Immature natural killer cell (primary cell): ENCODE measurements around the gene RFXANK. TPM values are rescaled to one million over a fixed set of nuclear protein-coding genes. Genes with fewer than 3 reads are reported as not detected.

Experiments used
- DNase-seq, 3 donors: peaks; one replicate each; pipeline ENCODE4 v3.0.0; 2022; ENCODE audit warnings: mixed read lengths in 1 of 3
- H3K27ac Mint-ChIP-seq, 6 donors: one replicate each; pipeline ENCODE4 v1.8.0; 2020; ENCODE audit warnings: mixed read lengths in 6 of 6, mild to moderate bottlenecking in 5 of 6, inconsistent platforms in 4 of 6, moderate library complexity in 3 of 6
- H3K27me3 Mint-ChIP-seq, 3 donors: one replicate each; pipeline ENCODE4 v1.8.0; 2020 to 2021; ENCODE audit warnings: low read depth in 3 of 3, mild to moderate bottlenecking in 3 of 3, mixed read lengths in 3 of 3, moderate library complexity in 3 of 3, inconsistent platforms in 1 of 3
- H3K36me3 Mint-ChIP-seq, 3 donors: one replicate each; pipeline ENCODE4 v1.8.0; 2020; ENCODE audit warnings: mixed read lengths in 3 of 3, inconsistent platforms in 2 of 3, mild to moderate bottlenecking in 2 of 3
- H3K4me1 Mint-ChIP-seq, 2 donors: one replicate each; pipeline ENCODE4 v1.8.0; 2020; ENCODE audit warnings: inconsistent platforms in 2 of 2, mild to moderate bottlenecking in 2 of 2, mixed read lengths in 2 of 2, moderate library complexity in 1 of 2
- H3K4me3 Mint-ChIP-seq, 5 donors: one replicate each; pipeline ENCODE4 v1.8.0; 2020; ENCODE audit warnings: mild to moderate bottlenecking in 5 of 5, mixed read lengths in 5 of 5, inconsistent platforms in 3 of 5, moderate library complexity in 3 of 5
- H3K9me3 Mint-ChIP-seq, 6 donors: one replicate each; pipeline ENCODE4 v1.8.0; 2020; ENCODE audit warnings: mild to moderate bottlenecking in 6 of 6, mixed read lengths in 6 of 6, inconsistent platforms in 4 of 6, moderate library complexity in 3 of 6
- polyA plus RNA-seq, 3 donors: library from polyadenylated mRNA; unstranded; fragments of 300-500 nt; fragmentation: Illumina TruSeq; gene quantifications; one replicate each; pipeline ENCODE4 v1.2.3, GENCODE V29; 2021

The RFXANK gene
- polyA plus RNA-seq, 3 donors from 2014 or later: 93.2 to 105 (median 93.4) TPM

DNA sequence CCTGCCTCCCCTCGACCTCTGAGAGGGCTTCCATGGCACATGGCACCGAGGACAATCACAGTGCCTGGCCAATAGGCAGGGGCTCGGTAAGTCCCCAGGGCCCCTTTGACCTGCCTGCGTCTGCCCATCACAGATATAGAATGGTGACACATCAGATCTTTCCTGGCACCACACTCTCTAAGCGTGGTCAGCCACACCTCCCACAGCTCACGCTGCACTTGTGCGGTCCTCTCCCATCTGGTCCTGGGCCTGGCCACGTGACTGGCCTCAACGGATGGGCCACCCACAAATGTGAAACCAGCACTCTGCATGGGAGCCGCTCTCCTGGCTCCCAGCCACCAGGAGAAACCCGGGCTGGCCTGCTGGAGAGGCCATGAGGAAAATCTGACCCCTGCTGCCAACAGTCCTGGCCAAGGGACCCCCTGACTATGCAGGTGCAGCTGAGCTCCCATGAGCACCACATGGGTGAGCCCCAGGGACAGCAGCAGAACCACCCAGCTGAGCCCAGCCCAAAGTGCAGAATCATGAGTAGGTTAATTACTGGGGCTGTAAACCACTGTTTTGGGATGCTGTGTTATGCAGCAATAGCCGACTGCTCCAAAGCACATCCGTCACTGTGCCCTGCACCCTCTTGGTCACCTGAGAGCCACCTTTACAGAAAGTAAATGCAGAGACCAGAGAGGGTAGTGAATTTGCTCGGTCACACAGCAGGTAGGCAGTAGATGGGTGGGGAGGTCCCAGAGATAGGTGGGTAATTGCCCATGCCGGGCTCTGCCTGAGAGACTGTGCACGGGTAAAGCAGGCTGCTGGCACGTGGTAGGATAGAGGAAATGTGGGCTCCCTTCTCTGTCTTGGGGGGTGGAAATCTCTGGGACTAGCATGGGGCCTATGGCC is 12.3 kb upstream of the RFXANK start:
- DNase-seq: no peak
- Mint-ChIP-seq H3K36me3 (peaks cover 4 to 15% (median 5%) of the 10 kb centered on the region in 3 donors), H3K27ac (peak overlapping the region in 2 of 6 donors; percentile 4 to 26), H3K4me1 (peaks cover 4 to 13% of the 10 kb centered on the region in 2 donors), H3K4me3 (no peak overlapping the region), H3K9me3 (no peaks in the 10 kb centered on the region), H3K27me3 (no peaks in the 10 kb centered on the region)

DNA sequence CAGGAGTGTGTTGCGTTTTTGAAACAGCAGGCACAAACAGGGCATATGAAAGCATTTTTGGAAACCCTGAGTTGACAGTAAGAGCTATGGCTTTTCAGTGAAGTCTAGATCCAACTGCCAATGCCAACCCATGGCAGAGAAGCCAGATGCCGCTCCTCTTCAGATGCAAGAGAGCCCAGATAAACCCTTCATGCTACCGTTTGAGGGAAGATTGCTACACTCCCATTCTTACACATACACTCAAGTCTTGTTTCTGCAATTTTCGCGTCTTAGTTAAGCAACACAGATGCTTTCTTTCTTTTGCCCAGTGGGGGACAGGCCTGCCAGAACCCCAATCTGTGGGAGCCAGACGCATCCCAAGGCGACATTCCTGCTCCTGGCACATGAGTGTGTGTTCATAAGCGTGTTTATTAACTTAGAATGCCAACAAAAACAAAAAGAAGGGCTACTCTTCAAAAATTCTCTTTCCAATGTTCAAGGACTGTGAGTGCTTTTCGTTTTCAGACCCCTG is 10.5 kb upstream of the RFXANK start:
- Mint-ChIP-seq H3K27me3 (no peaks in the 10 kb centered on the region), H3K4me1 (peaks cover 9 to 20% of the 10 kb centered on the region in 2 donors), H3K27ac (no peak overlapping the region), H3K9me3 (no peaks in the 10 kb centered on the region), H3K36me3 (peaks cover 4 to 20% (median 10%) of the 10 kb centered on the region in 3 donors), H3K4me3 (no peak overlapping the region)
- no peak for DNase-seq

DNA sequence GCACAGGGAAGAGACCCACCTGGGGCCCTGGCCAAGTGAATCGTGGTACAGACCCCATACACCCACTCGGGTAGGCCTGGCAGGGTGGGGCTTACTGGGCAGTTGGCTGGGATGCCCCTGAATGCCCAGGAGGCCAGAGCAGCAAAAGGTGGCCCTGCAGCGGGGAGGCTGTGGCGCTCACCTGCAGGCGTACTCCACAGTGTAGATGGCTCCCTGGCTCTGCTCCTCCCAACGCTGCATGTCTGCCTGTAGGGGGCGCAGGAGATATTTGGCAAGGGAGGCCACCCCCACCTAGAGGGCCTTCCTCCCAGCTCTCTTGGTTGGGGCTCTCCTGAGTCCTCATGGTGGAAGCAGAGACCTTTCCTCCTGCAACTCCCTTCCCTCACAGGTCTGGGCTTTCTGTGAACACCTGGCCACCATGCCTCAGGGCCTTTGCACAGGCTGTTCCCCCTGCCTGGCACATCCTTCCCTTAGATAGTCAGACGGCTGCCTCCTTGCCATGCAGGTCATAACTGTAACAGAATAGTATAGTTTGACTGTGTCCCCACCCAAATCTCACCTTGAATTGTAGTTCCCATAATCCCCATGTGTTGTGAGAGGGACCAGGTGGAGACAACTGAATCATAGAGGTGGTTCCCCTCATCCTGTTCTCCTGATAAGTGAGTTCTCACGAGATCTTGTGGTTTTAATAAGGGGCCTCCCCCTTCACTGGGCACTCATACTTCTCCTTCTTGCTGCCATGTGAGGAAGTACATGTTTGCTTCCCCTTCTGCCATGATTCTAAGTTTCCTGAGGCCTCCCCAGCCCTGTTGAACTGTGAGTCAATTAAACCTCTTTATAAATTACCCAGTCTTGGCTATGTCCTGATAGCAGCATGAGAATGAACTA is 6.0 kb upstream of the RFXANK start:
- peak overlapping the region in 4 of 6 donors; percentile 36 to 67 (median 52) for H3K27ac Mint-ChIP-seq

DNA sequence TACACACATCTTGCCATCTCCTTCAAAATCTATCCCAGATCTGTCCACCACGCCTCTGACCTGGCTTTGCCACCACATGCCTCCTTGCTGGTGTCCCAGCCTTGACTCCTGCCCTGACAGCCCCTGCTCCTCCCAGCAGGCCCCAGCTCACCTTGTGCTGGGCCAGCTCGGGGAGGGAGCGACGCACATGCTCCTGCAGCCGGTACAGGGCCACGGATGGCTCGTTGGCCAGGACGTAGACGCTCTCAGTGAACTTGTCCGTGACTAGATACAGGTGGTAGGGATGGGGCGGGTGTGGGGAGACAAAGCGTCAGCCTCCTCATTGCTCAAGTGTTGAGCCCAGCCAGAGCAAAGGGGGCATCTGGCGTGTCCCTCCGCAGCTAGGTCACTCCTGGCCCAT is 5.3 kb upstream of the RFXANK start:
- Mint-ChIP-seq H3K9me3 (no peaks in the 10 kb centered on the region), H3K36me3 (peaks cover 4 to 19% (median 10%) of the 10 kb centered on the region in 3 donors), H3K4me3 (no peak overlapping the region), H3K27me3 (peaks cover 0 to 2% (median 1%) of the 10 kb centered on the region in 3 donors), H3K4me1 (peaks cover 39 to 44% of the 10 kb centered on the region in 2 donors), H3K27ac (peak overlapping the region in 1 of 6 donors; percentile 58)
- DNase-seq: no peak

More for the DNA sequence above, 6.0 kb upstream of the RFXANK start:
- peaks cover 33 to 37% of the 10 kb centered on the region in 2 donors for H3K4me1 Mint-ChIP-seq
- peaks cover 0 to 2% (median 1%) of the 10 kb centered on the region in 3 donors for H3K27me3 Mint-ChIP-seq
- no peak overlapping the region for H3K4me3 Mint-ChIP-seq
- DNase-seq: peak; percentile 36 to 53 (median 46)
- no peaks in the 10 kb centered on the region for H3K9me3 Mint-ChIP-seq
- peaks cover 4 to 24% (median 10%) of the 10 kb centered on the region in 3 donors for H3K36me3 Mint-ChIP-seq

DNA sequence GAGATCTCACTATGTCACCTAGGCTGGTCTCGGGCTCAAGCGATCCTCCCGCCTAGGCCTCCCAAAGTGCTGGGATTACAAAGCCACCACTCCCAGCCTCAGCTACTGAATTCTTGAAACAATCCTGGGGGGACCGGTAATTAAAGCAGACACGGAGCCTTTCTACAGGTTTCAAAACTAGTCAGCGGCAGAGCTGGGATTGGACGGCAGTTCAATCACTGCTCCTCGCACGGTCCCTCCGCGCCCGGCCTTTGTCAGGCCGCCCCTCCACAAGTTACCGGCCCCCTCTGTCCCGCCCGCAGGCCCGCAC is 335 bp upstream of the RFXANK start:
- H3K4me1 Mint-ChIP-seq: peaks cover 55 to 57% of the 10 kb centered on the region in 2 donors
- peaks cover 3 to 12% (median 8%) of the 10 kb centered on the region in 3 donors for H3K27me3 Mint-ChIP-seq
- peak overlapping the region; percentile 98 to 100 (median 99) for H3K27ac Mint-ChIP-seq
- H3K4me3 Mint-ChIP-seq: peak overlapping the region; percentile 96 to 99 (median 98)
- H3K36me3 Mint-ChIP-seq: peaks cover 0 to 1% (median 0%) of the 10 kb centered on the region in 3 donors
- no peaks in the 10 kb centered on the region for H3K9me3 Mint-ChIP-seq
- DNase-seq: no peak

DNA sequence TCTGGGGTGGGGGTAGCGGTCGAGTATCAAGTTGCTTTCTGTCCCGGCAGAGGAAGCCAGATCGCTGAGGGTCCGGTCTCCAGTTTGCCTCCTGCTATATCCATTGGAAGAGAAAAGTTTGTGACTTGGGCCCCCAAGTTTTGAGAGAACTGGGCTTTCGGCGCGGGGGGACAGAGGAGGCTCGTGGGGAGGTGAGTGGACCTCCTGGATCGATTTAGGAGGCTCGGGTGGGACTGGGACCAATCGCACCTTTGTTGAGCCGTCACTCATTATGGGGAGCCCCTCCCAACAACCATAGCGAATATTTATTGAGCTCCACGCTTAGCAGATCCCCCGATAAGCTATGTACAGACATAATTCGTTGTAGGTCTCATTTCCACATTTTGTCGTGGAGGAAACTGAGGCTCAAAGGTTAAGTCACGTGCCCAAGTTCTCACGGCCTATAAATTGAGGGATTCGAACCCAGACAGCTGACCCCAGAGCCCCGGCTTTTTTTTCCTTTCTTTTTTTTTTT is 909 bp downstream of the RFXANK start:
- H3K27ac Mint-ChIP-seq: peak overlapping the region; percentile 98 to 100 (median 99)
- peaks cover 0 to under 1% (median 0%) of the 10 kb centered on the region in 3 donors for H3K36me3 Mint-ChIP-seq
- peaks cover 3 to 12% (median 8%) of the 10 kb centered on the region in 3 donors for H3K27me3 Mint-ChIP-seq
- no peaks in the 10 kb centered on the region for H3K9me3 Mint-ChIP-seq
- H3K4me1 Mint-ChIP-seq: peaks cover 52 to 53% of the 10 kb centered on the region in 2 donors
- DNase-seq: no peak
- peak overlapping the region; percentile 96 to 99 (median 98) for H3K4me3 Mint-ChIP-seq

DNA sequence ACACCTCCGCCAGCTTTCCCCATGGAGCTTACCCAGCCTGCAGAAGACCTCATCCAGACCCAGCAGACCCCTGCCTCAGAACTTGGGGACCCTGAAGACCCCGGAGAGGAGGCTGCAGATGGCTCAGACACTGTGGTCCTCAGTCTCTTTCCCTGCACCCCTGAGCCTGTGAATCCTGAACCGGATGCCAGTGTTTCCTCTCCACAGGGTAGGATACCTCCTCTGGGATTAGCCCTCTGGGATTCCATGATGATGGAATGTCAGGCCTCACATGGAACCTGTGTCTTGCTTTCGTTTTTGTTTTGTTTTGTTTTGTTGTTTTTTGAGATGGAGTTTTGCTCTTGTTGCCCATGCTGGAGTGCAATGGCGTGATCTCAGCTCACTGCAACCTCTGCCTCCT is 1.9 kb downstream of the RFXANK start:
- Mint-ChIP-seq H3K9me3 (no peaks in the 10 kb centered on the region), H3K36me3 (peaks cover 0 to 5% (median 0%) of the 10 kb centered on the region in 3 donors), H3K4me1 (peaks cover 46 to 52% of the 10 kb centered on the region in 2 donors), H3K4me3 (peak overlapping the region; percentile 96 to 99 (median 98)), H3K27ac (peak overlapping the region in 4 of 6 donors; percentile 34 to 67 (median 52)), H3K27me3 (peaks cover 3 to 12% (median 6%) of the 10 kb centered on the region in 3 donors)
- no peak for DNase-seq

DNA sequence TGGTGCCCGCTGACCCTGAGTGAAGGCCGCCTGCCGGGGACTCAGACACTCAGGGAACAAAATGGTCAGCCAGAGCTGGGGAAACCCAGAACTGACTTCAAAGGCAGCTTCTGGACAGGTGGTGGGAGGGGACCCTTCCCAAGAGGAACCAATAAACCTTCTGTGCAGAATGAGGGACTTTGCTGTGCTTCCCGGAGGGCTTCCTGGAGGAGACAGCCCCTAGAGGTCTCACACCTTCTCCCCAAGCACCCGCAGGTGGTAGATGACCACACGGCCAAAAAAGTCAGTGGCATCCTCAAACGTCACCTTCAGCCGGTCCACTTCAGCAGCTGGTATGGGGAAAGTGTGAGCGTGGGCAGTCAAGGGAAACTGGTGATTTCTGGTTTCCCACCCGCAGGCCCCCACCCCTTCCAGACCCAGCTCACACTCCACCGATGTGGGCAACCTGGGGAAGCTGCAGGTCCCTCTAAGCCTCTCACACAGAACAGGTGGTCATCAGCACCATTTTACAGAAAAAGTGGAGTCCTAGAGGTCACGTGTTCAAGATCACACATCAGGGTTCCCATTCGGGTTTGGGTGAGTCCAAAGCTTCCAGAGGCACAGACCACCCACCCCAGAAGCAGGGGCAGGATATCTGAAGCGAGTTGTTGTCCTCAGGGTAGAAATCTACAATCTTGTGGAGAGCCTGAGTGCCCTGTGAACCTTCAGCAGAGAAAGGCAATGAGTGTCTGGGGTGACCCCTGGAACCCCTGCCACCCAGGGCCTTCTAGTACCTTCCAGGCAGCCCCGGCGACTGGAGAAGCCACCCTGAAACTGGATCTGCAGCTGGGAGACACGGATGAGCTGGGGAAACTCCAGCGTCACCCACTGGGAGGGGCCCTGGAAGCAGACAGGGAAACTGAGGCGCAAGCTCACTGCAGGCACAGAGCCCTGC is 9.9 kb downstream of the RFXANK start:
- DNase-seq: no peak
- H3K27ac Mint-ChIP-seq: peak overlapping the region; percentile 34 to 91 (median 86)
- H3K9me3 Mint-ChIP-seq: no peaks in the 10 kb centered on the region
- H3K4me1 Mint-ChIP-seq: peaks cover 22 to 29% of the 10 kb centered on the region in 2 donors
- peaks cover 0 to 5% (median 0%) of the 10 kb centered on the region in 3 donors for H3K36me3 Mint-ChIP-seq
- peak overlapping the region; percentile 90 to 95 (median 93) for H3K4me3 Mint-ChIP-seq
- peaks cover 4 to 9% (median 6%) of the 10 kb centered on the region in 3 donors for H3K27me3 Mint-ChIP-seq

DNA sequence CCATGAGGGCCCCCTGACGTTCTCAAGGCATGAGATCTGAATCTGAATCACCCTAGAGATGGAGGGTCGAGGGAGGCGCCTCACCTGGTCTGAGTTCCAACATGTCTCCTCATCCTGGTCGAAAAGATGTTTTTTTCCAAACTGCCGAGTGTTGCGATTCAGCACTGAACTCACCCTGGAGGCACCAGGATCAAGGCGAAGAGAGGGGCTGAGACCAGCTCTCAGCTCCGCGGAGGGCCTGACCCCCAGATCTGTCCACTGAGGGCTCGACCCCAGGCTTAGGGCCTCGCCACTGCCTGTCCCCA is 10.6 kb downstream of the RFXANK start:
- peaks cover 29 to 36% of the 10 kb centered on the region in 2 donors for H3K4me1 Mint-ChIP-seq
- no peak for DNase-seq
- peaks cover 0 to 5% (median 0%) of the 10 kb centered on the region in 3 donors for H3K36me3 Mint-ChIP-seq
- no peaks in the 10 kb centered on the region for H3K9me3 Mint-ChIP-seq
- H3K27ac Mint-ChIP-seq: peak overlapping the region; percentile 82 to 91 (median 88)
- H3K27me3 Mint-ChIP-seq: peaks cover 8 to 10% (median 9%) of the 10 kb centered on the region in 3 donors
- H3K4me3 Mint-ChIP-seq: peak overlapping the region; percentile 90 to 95 (median 93)

DNA sequence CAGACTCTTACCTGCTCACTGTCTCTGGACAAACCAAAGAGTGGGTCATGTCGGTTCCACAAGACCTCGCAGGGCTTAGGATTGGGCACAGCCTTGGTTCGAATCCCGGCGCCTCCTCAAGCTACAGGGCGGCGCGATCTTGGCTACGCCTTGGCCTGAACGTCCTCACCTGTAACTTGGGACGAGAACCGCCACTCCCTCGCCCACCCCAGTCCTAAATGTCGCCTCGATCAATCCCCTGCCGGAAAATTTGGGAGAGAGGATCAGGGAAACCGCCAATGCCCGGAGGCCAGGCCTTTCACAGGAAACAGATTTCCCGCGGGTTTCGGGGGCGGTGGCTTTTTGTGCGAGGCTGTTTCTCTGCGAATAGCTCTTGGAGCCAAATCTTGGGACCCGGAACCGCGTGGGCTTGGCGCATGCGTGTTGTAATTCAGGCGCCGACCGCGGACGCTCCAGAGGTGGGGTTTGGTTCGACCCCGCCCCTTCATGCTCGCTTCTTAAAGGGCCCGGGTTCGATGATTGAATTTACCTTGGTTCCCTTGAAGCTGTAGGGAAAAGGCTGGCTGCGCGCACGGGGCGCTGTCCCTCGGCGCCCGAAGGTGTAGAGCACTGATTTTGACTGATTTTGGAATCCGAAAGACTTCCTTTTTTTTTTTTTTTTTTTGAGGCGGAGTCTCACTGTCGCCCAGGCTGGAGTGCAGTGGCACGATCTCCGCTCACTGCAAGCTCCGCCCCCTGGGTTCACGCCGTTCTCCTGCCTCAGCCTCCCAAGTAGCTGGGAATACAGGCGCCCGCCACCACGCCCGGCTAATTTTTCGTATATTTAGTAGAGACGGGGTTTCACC is 11.2 kb downstream of the RFXANK start, which contains the start of gene NR2C2AP:
Gene NR2C2AP, minus strand, starts transcription at position 403 of the 845 bp plus-strand sequence. Its CDS starts 354 bp downstream, at position 49.
- Mint-ChIP-seq H3K4me3 (peak within 1 kb of the TSS; percentile 90 to 95 (median 93)), H3K9me3 (no peaks in the 10 kb centered on the region), H3K4me1 (peaks cover 32 to 39% of the 10 kb centered on the region in 2 donors), H3K36me3 (peaks cover 0 to 2% (median 0%) of the 10 kb centered on the region in 3 donors), H3K27me3 (peaks cover 8 to 10% (median 9%) of the 10 kb centered on the region in 3 donors), H3K27ac (peak within 1 kb of the TSS; percentile 84 to 91 (median 89))
- DNase-seq: peak; percentile 88 to 90 (median 90)

DNA sequence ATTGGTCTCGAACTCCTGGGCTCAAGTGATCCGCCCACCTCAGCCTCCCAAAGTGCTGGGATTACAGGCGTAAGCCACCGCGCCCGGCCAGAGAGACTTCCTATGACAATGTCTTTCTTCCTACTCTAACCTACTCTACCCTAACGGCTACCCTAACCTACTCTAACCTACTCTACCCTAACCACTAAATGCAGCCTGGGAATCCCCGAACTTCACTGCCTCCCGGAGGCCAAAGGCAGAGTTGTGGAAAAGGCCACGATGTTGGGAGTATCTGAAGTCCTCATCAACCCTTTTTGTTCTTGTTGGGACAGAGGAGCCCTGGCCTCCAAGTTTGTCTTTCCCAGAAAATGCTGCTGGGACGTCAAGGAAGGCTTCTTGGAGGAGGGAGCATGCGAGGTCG is 12.1 kb downstream of the RFXANK start:
- Mint-ChIP-seq H3K36me3 (no peaks in the 10 kb centered on the region), H3K4me3 (peak overlapping the region; percentile 90 to 95 (median 93)), H3K27me3 (peaks cover 8 to 10% (median 9%) of the 10 kb centered on the region in 3 donors), H3K27ac (peak overlapping the region in 5 of 6 donors; percentile 24 to 84 (median 67)), H3K4me1 (peaks cover 32 to 39% of the 10 kb centered on the region in 2 donors), H3K9me3 (no peaks in the 10 kb centered on the region)
- no peak for DNase-seq
